ENCODE measurements around the gene PCGF2. TPM values are rescaled to one million over a fixed set of nuclear protein-coding genes. Genes with fewer than 3 reads are reported as not detected.

PCGF2 gene
- total RNA-seq, 1 donor = 3.3 TPM

DNA sequence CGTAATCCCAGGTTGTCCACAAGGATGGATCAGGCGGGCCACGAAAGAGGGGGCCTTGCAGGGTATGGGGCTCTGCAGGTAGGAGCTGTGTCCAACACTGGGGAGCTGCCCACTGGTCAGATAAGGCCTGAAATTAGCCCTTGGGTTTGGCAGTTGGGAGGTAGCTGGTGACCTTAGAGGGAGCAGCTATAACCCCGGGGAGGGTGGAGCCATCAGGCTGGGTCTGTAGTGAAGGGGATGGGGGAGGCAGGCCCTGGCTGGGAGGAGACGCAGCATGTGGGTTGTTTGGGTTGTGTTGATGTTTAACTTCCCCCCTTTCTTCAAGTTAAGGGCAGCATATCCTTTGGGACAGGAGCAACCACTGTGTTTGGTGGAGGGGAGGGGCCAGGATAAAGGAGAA, 37.2 kb downstream of the PCGF2 start:
- Histone ChIP-seq H3K4me1 (ENCODE audit: insufficient read depth, low read length) (peaks cover 11% of the 10 kb centered on the region), H3K27ac (ENCODE audit: low read depth, low read length) (no peak overlapping the region), H3K79me2 (ENCODE audit: insufficient read depth, low read length) (peaks cover 15% of the 10 kb centered on the region), H3K4me3 (ENCODE audit: insufficient read depth, low read length) (no peak overlapping the region), H3K36me3 (ENCODE audit: insufficient read depth, low read length) (peaks cover 50% of the 10 kb centered on the region), H3K4me2 (ENCODE audit: insufficient read depth, low read length) (no peak overlapping the region), H4K20me1 (ENCODE audit: insufficient read depth, low read length) (peaks cover 37% of the 10 kb centered on the region), H3K9me3 (ENCODE audit: low read depth, low read length) (no peaks in the 10 kb centered on the region), H3K27me3 (ENCODE audit: insufficient read depth, low read length) (no peaks in the 10 kb centered on the region), H2AFZ (ENCODE audit: low read length) (no peak overlapping the region)
- peak; percentile 59 for DNase-seq (ENCODE audit: insufficient read length, low spot score, missing footprints)
- TF ChIP-seq, protein P1, sequence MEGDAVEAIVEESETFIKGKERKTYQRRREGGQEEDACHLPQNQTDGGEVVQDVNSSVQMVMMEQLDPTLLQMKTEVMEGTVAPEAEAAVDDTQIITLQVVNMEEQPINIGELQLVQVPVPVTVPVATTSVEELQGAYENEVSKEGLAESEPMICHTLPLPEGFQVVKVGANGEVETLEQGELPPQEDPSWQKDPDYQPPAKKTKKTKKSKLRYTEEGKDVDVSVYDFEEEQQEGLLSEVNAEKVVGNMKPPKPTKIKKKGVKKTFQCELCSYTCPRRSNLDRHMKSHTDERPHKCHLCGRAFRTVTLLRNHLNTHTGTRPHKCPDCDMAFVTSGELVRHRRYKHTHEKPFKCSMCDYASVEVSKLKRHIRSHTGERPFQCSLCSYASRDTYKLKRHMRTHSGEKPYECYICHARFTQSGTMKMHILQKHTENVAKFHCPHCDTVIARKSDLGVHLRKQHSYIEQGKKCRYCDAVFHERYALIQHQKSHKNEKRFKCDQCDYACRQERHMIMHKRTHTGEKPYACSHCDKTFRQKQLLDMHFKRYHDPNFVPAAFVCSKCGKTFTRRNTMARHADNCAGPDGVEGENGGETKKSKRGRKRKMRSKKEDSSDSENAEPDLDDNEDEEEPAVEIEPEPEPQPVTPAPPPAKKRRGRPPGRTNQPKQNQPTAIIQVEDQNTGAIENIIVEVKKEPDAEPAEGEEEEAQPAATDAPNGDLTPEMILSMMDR (IDR thresholded peaks at IDR 0.05; ENCODE audit: extremely low read depth, low read depth, low read length) = no peak

DNA sequence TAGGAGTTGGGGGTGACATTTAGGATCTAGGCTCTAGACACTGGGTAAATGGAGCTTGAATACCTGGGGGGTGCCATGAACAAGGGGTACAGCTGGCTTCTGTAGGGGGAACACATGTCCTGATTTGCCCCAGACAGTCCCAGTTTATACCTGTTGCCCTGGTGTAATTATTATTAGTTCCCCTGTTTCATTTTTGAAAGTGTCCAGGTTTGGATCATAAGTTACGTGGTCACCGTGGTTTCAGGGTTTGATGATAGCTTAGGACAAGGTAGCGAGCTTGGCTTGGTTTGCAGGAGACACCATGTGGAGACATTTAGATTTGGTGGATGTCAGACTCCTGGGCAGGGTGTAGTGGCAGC, 37.6 kb downstream of the PCGF2 start:
- no peak overlapping the region for H3K4me3 ChIP-seq (ENCODE audit: insufficient read depth, low read length)
- H4K20me1 ChIP-seq (ENCODE audit: insufficient read depth, low read length) = peaks cover 37% of the 10 kb centered on the region
- peak; percentile 59 for DNase-seq (ENCODE audit: insufficient read length, low spot score, missing footprints)
- TF ChIP-seq, protein P1 (IDR thresholded peaks at IDR 0.05; ENCODE audit: extremely low read depth, low read depth, low read length) = no peak
- no peak overlapping the region for H2AFZ ChIP-seq (ENCODE audit: low read length)
- H3K4me2 ChIP-seq (ENCODE audit: insufficient read depth, low read length) = no peak overlapping the region
- peaks cover 18% of the 10 kb centered on the region for H3K79me2 ChIP-seq (ENCODE audit: insufficient read depth, low read length)
- H3K27ac ChIP-seq (ENCODE audit: low read depth, low read length) = no peak overlapping the region
- H3K9me3 ChIP-seq (ENCODE audit: low read depth, low read length) = no peaks in the 10 kb centered on the region
- peaks cover 50% of the 10 kb centered on the region for H3K36me3 ChIP-seq (ENCODE audit: insufficient read depth, low read length)
- no peaks in the 10 kb centered on the region for H3K27me3 ChIP-seq (ENCODE audit: insufficient read depth, low read length)
- H3K4me1 ChIP-seq (ENCODE audit: insufficient read depth, low read length) = peaks cover 12% of the 10 kb centered on the region

GRCh38 chr17:38709864-38710603, 38.1 kb downstream of the PCGF2 start:
- Histone ChIP-seq H3K27ac (ENCODE audit: low read depth, low read length) (no peak overlapping the region), H3K79me2 (ENCODE audit: insufficient read depth, low read length) (peaks cover 18% of the 10 kb centered on the region), H3K4me3 (ENCODE audit: insufficient read depth, low read length) (no peak overlapping the region), H3K9me3 (ENCODE audit: low read depth, low read length) (no peaks in the 10 kb centered on the region), H3K4me2 (ENCODE audit: insufficient read depth, low read length) (no peak overlapping the region), H3K36me3 (ENCODE audit: insufficient read depth, low read length) (peaks cover 46% of the 10 kb centered on the region), H2AFZ (ENCODE audit: low read length) (no peak overlapping the region), H3K27me3 (ENCODE audit: insufficient read depth, low read length) (no peaks in the 10 kb centered on the region), H3K4me1 (ENCODE audit: insufficient read depth, low read length) (peaks cover 12% of the 10 kb centered on the region), H4K20me1 (ENCODE audit: insufficient read depth, low read length) (peaks cover 37% of the 10 kb centered on the region)
- TF ChIP-seq, protein P1 (IDR thresholded peaks at IDR 0.05; ENCODE audit: extremely low read depth, low read depth, low read length) = no peak
- peak; percentile 86 for DNase-seq (ENCODE audit: insufficient read length, low spot score, missing footprints)

GRCh38 chr17:38709104-38709820, 38.9 kb downstream of the PCGF2 start:
- no peak overlapping the region for H2AFZ ChIP-seq (ENCODE audit: low read length)
- H4K20me1 ChIP-seq (ENCODE audit: insufficient read depth, low read length) = peaks cover 37% of the 10 kb centered on the region
- TF ChIP-seq, protein P1 (IDR thresholded peaks at IDR 0.05; ENCODE audit: extremely low read depth, low read depth, low read length) = no peak
- H3K9me3 ChIP-seq (ENCODE audit: low read depth, low read length) = no peaks in the 10 kb centered on the region
- H3K4me3 ChIP-seq (ENCODE audit: insufficient read depth, low read length) = no peak overlapping the region
- peaks cover 15% of the 10 kb centered on the region for H3K4me1 ChIP-seq (ENCODE audit: insufficient read depth, low read length)
- peaks cover 38% of the 10 kb centered on the region for H3K36me3 ChIP-seq (ENCODE audit: insufficient read depth, low read length)
- H3K79me2 ChIP-seq (ENCODE audit: insufficient read depth, low read length) = peaks cover 25% of the 10 kb centered on the region
- no peak overlapping the region for H3K27ac ChIP-seq (ENCODE audit: low read depth, low read length)
- DNase-seq (ENCODE audit: insufficient read length, low spot score, missing footprints) = peak; percentile 66
- no peaks in the 10 kb centered on the region for H3K27me3 ChIP-seq (ENCODE audit: insufficient read depth, low read length)
- H3K4me2 ChIP-seq (ENCODE audit: insufficient read depth, low read length) = no peak overlapping the region

Measured in osteoblast (primary cell).